ENCODE results near the gene FKBP8. TPM values are rescaled to one million over a fixed set of nuclear protein-coding genes. Genes with fewer than 3 reads are reported as not detected.
"Not testable (repeated sequence)": the region's sequence is repeated elsewhere in the genome, so short reads cannot be mapped to it uniquely, and the experiment has no call there.

FKBP8 gene
- 100 to 1,000 TPM; 185 to 206 TPM for total RNA-seq

- Mint-ChIP-seq H3K27me3 (no peaks in the 10 kb centered on the region), H3K27ac (peak within 1 kb of the TSS; percentile 99), H3K9me3 (no peaks in the 10 kb centered on the region), H3K36me3 (ENCODE audit: low read depth) (peaks cover 14% of the 10 kb centered on the region), H3K4me3 (peak within 1 kb of the TSS; percentile 91), H3K4me1 (peaks cover 30% of the 10 kb centered on the region)
- CTCF ChIA-PET: interaction anchor here (1.1 to 2.1 kb wide), 9 partner anchors 14 to 87 kb away, joined by 3 to 8 read pairs (median 6); partner anchors contain the start of genes REX1BD and UBA52
- DNase-seq: peak; percentile 97
- POLR2A ChIA-PET: interaction anchor here (1.5 kb wide), 1 partner anchor 46 kb away, joined by 3 read pairs; no protein-coding TSS in a partner anchor
These were observed at the start of gene FKBP8 for GRCh38 chr19:18542941-18543813. TSS of gene FKBP8 (minus strand) at chr19:18543573. CDS start at chr19:18541970, 1,603 bp downstream.

GRCh38 chr19:18592732-18593131 is 49.4 kb upstream of the FKBP8 start:
- Mint-ChIP-seq H3K27me3 (peaks cover 16% of the 10 kb centered on the region), H3K36me3 (ENCODE audit: low read depth) (peaks cover 16% of the 10 kb centered on the region), H3K4me1 (peaks cover 34% of the 10 kb centered on the region)
- H3K9me3 Mint-ChIP-seq, DNase-seq, POLR2A ChIA-PET, H3K4me3 Mint-ChIP-seq, H3K27ac Mint-ChIP-seq: not testable (repeated sequence)
- CTCF ChIA-PET: interaction anchor here (1.0 to 1.7 kb wide), 6 partner anchors 7 to 141 kb away, joined by 3 to 9 read pairs (median 6); partner anchors contain the start of genes FKBP8 and TMEM59L

- H3K4me1 Mint-ChIP-seq: peaks cover 36% of the 10 kb centered on the region
- no peaks in the 10 kb centered on the region for H3K9me3 Mint-ChIP-seq
- ChIA-PET CTCF (interaction anchor here (0.6 to 3.3 kb wide), 5 partner anchors 9 to 106 kb away, joined by 3 to 10 read pairs (median 3); partner anchors contain the start of gene TMEM59L), POLR2A (interaction anchor here (0.6 to 0.7 kb wide), 2 partner anchors 95 to 180 kb away, joined by 6 to 8 read pairs; no protein-coding TSS in a partner anchor)
- H3K27me3 Mint-ChIP-seq: peaks cover 16% of the 10 kb centered on the region
- H3K36me3 Mint-ChIP-seq (ENCODE audit: low read depth): peaks cover 16% of the 10 kb centered on the region
- no peak overlapping the region for H3K27ac Mint-ChIP-seq
- H3K4me3 Mint-ChIP-seq: no peak overlapping the region
- no peak for DNase-seq
These were observed 48.5 kb upstream of the FKBP8 start for GRCh38 chr19:18591735-18592385.

- Mint-ChIP-seq H3K4me3 (peak overlapping the region; percentile 84), H3K4me1 (peaks cover 44% of the 10 kb centered on the region), H3K27me3 (peaks cover 8% of the 10 kb centered on the region), H3K9me3 (no peaks in the 10 kb centered on the region), H3K36me3 (ENCODE audit: low read depth) (peaks cover 16% of the 10 kb centered on the region), H3K27ac (no peak overlapping the region)
- ChIA-PET POLR2A (interaction anchor here (0.7 kb wide), 1 partner anchor 181 kb away, joined by 8 read pairs; no protein-coding TSS in a partner anchor), CTCF (interaction anchor here (0.9 to 3.8 kb wide), 8 partner anchors 10 to 329 kb away, joined by 3 to 41 read pairs (median 6); partner anchors contain the start of genes COPE, DDX49 and UBA52)
- DNase-seq: no peak
These were observed 47.2 kb upstream of the FKBP8 start for GRCh38 chr19:18590273-18591272.

- peak; percentile 77 for DNase-seq
- ChIA-PET CTCF (interaction anchor here (0.6 to 3.8 kb wide), 37 partner anchors 8 to 785 kb away, joined by 3 to 41 read pairs (median 4); partner anchors contain the start of genes COPE, DDX49, FKBP8 and KXD1), POLR2A (interaction anchor here (0.6 to 2.2 kb wide), 5 partner anchors 18 to 810 kb away, joined by 3 to 14 read pairs (median 3); partner anchors contain the start of gene UBA52)
- H3K9me3 Mint-ChIP-seq: no peaks in the 10 kb centered on the region
- H3K4me3 Mint-ChIP-seq: peak overlapping the region; percentile 84
- peaks cover 45% of the 10 kb centered on the region for H3K4me1 Mint-ChIP-seq
- peak overlapping the region; percentile 95 for H3K27ac Mint-ChIP-seq
- H3K36me3 Mint-ChIP-seq (ENCODE audit: low read depth): peaks cover 16% of the 10 kb centered on the region
- H3K27me3 Mint-ChIP-seq: peaks cover 3% of the 10 kb centered on the region
These were observed 46.3 kb upstream of the FKBP8 start for GRCh38 chr19:18589380-18590272.

- Mint-ChIP-seq H3K9me3 (no peaks in the 10 kb centered on the region), H3K27me3 (peaks cover 2% of the 10 kb centered on the region), H3K4me1 (peaks cover 44% of the 10 kb centered on the region), H3K4me3 (peak within 1 kb of the TSS; percentile 84), H3K27ac (peak within 1 kb of the TSS; percentile 95), H3K36me3 (ENCODE audit: low read depth) (peaks cover 16% of the 10 kb centered on the region)
- peak; percentile 89 for DNase-seq
- ChIA-PET CTCF (interaction anchor here (0.6 to 3.8 kb wide), 39 partner anchors 8 to 784 kb away, joined by 3 to 41 read pairs (median 4); partner anchors contain the start of genes COPE, DDX49, FKBP8 and KXD1), POLR2A (interaction anchor here (1.0 to 2.2 kb wide), 3 partner anchors 17 to 69 kb away, joined by 3 to 14 read pairs (median 3); partner anchors contain the start of gene UBA52)
These were observed 45.4 kb upstream of the FKBP8 start, which contains the start of gene REX1BD for GRCh38 chr19:18588611-18589379. TSS of gene REX1BD (plus strand) at chr19:18588798. CDS start at chr19:18588802, 4 bp downstream.

- Mint-ChIP-seq H3K27me3 (no peaks in the 10 kb centered on the region), H3K9me3 (no peaks in the 10 kb centered on the region), H3K4me1 (peaks cover 43% of the 10 kb centered on the region), H3K36me3 (ENCODE audit: low read depth) (peaks cover 16% of the 10 kb centered on the region), H3K4me3 (peak overlapping the region; percentile 84), H3K27ac (peak overlapping the region; percentile 95)
- POLR2A ChIA-PET: interaction anchor here (2.2 kb wide), 1 partner anchor 16 kb away, joined by 14 read pairs; the partner anchor contains the start of gene UBA52
- DNase-seq: no peak
- CTCF ChIA-PET: interaction anchor here (0.6 to 3.8 kb wide), 21 partner anchors 9 to 278 kb away, joined by 3 to 41 read pairs (median 5); partner anchors contain the start of genes CRLF1, FKBP8, SSBP4 and UBA52
These were observed 44.7 kb upstream of the FKBP8 start for GRCh38 chr19:18587962-18588610.

- CTCF ChIA-PET: interaction anchor here (0.6 to 3.8 kb wide), 15 partner anchors 9 to 345 kb away, joined by 3 to 41 read pairs (median 4); partner anchors contain the start of genes CRLF1 and UBA52
- no peak for DNase-seq
- Mint-ChIP-seq H3K9me3 (no peaks in the 10 kb centered on the region), H3K4me1 (peaks cover 43% of the 10 kb centered on the region), H3K27ac (peak overlapping the region; percentile 95), H3K27me3 (no peaks in the 10 kb centered on the region), H3K4me3 (peak overlapping the region; percentile 84), H3K36me3 (ENCODE audit: low read depth) (peaks cover 16% of the 10 kb centered on the region)
- POLR2A ChIA-PET: interaction anchor here (2.2 kb wide), 1 partner anchor 16 kb away, joined by 14 read pairs; the partner anchor contains the start of gene UBA52
These were observed 44.2 kb upstream of the FKBP8 start for GRCh38 chr19:18587561-18587960.

GRCh38 chr19:18586306-18586705 is 42.9 kb upstream of the FKBP8 start:
- POLR2A ChIA-PET: no interaction called here
- peaks cover 11% of the 10 kb centered on the region for H3K36me3 Mint-ChIP-seq (ENCODE audit: low read depth)
- CTCF ChIA-PET: interaction anchor here (1.3 to 2.0 kb wide), 3 partner anchors 7 to 146 kb away, joined by 3 to 9 read pairs (median 4); partner anchors contain the start of gene KXD1
- no peaks in the 10 kb centered on the region for H3K9me3 Mint-ChIP-seq
- H3K27ac Mint-ChIP-seq: peak overlapping the region; percentile 68
- no peak overlapping the region for H3K4me3 Mint-ChIP-seq
- DNase-seq: no peak
- H3K4me1 Mint-ChIP-seq: peaks cover 43% of the 10 kb centered on the region
- H3K27me3 Mint-ChIP-seq: no peaks in the 10 kb centered on the region

All from activated CD4-positive, alpha-beta T cell treated with anti-CD3 and anti-CD28 coated beads, Interleukin-2, amount 10 ng/mL, durations not matched to agents 7 days and 5 days (primary cell).